K562 (cell line): ENCODE measurements around the gene MADCAM1. TPM values are rescaled to one million over a fixed set of nuclear protein-coding genes. Genes with fewer than 3 reads are reported as not detected.

Experiments
- AFF1 ChIP-seq, 2 experiments: fragments of 450-650 bp; IDR thresholded peaks; 2 replicates each; pipeline ENCODE4 v1.6.1; 2018; ENCODE audit warnings: mild to moderate bottlenecking in 2 of 2, low read depth in 1 of 2; ENCODE audit not compliant: partially characterized antibody in 2 of 2
- DACH1 ChIP-seq: fragments of 450-650 bp; IDR thresholded peaks from 2 replicates; pipeline ENCODE4 v1.6.1; 2018; ENCODE audit not compliant: partially characterized antibody
- MCM7 ChIP-seq, 2 experiments: fragments of 450-650 bp; IDR thresholded peaks; 2 replicates each; pipeline ENCODE4 v1.6.1; 2016 to 2018
- SAP30 ChIP-seq: fragments of 200-600 bp; sonication (generic); IDR thresholded peaks from 2 replicates; pipeline ENCODE4 v1.6.1; 2012; ENCODE audit warnings: borderline replicate concordance, low read depth, mild to moderate bottlenecking, moderate library complexity, low read length, control low read depth, inconsistent platforms; ENCODE audit not compliant: insufficient read depth, poor library complexity, severe bottlenecking
- STAG1 ChIP-seq: sonication (generic); formaldehyde crosslinking; IDR thresholded peaks from 2 replicates; pipeline ENCODE4 v1.5.0; 2020; ENCODE audit warnings: missing genetic modification reagents, borderline replicate concordance
- ZBTB2 ChIP-seq: fragments of 450-650 bp; IDR thresholded peaks from 2 replicates; pipeline ENCODE4 v1.6.1; 2016; ENCODE audit warnings: antibody characterized with exemption
- ZBTB40 ChIP-seq, 2 experiments: fragments of 450-650 bp in 1 of 2; sonication (generic) in 1 of 2; formaldehyde crosslinking in 1 of 2; IDR thresholded peaks; 2 replicates each; pipeline versions ENCODE4 v1.7.1 to v1.9.0; 2016 to 2022; ENCODE audit warnings: inconsistent platforms in 1 of 2, mild to moderate bottlenecking in 1 of 2, missing genetic modification reagents in 1 of 2
- ZNF444 ChIP-seq: fragments of 250-450 bp; sonication (Bioruptor Pico); IDR thresholded peaks from 2 replicates; pipeline ENCODE4 v1.4.0; 2020; ENCODE audit warnings: mild to moderate bottlenecking, moderate library complexity
- polyA plus RNA-seq, 8 experiments: library from polyadenylated mRNA; depleted of rRNA in 4 of 8; stranded (reverse) in 5 of 8; unstranded in 3 of 8; fragments of >200 nt; fragmentation: Nextera tagmentation in 2 of 8; fragmentation: Illumina TruSeq in 1 of 8; extraction: Ambion mirVana in 2 of 8; extraction: Trizol in 1 of 8; gene quantifications; 2 replicates each; pipeline versions ENCODE4 v1.2.1 to v1.2.3, GENCODE V29; 2011 to 2014; ENCODE audit warnings: inconsistent platforms in 1 of 8, missing spikeins in 1 of 8
- total RNA-seq, 7 experiments: library from RNA; depleted of rRNA in 6 of 7; stranded (reverse); fragments of >200 nt in 6 of 7; fragmentation: Illumina TruSeq in 2 of 7; extraction: Trizol in 2 of 7; gene quantifications; 2 replicates each; pipeline versions ENCODE4 v1.2.1 to v1.2.3, GENCODE V29; 2011 to 2021; ENCODE audit warnings: low replicate concordance in 1 of 7

MADCAM1 gene
- total and polyA plus RNA-seq, 9 of the 15 experiments (the other 6 are each of a cell fraction or from before 2014, with no cell fraction given) = 0.09 to 0.36 (median 0.09) TPM; not detected in 6

- TF ChIP-seq AFF1 (IDR thresholded peaks at IDR 0.05; ENCODE audit: low read depth in 1 of 2, partially characterized antibody in 2 of 2) (peak in 1 of 2 experiments; percentile 46), SAP30 (peak; percentile 48), ZBTB40 (IDR thresholded peaks at IDR 0.05) (peak; percentile 34; the same call in 1 of the 2 replicates), ZBTB40 (CRISPR knock-in tag; IDR thresholded peaks at IDR 0.05) (no peak), DACH1 (peak; percentile 51), ZBTB2 (0 out of 2 replicates have a peak, but pooled peaks have one; percentile 59), STAG1 (CRISPR knock-in tag) (peak; percentile 25; the same call in 1 of the 2 replicates), MCM7 (IDR thresholded peaks at IDR 0.05) (no peak), ZNF444 (CRISPR knock-in tag) (no peak)
Observed at GRCh38 chr19:532561-533363, 36.5 kb downstream of the MADCAM1 start (continued).
